ENCODE results near the gene IKBKE. TPM values are rescaled to one million over a fixed set of nuclear protein-coding genes. Genes with fewer than 3 reads are reported as not detected.

Gene IKBKE
- 10 to 100 TPM; 15.3 to 17.2 TPM for total RNA-seq

GRCh38 chr1:206469933-206470691 is at the start of gene IKBKE:
Gene IKBKE (plus strand): TSS chr1:206470476. CDS start chr1:206473228, 2,752 bp downstream.
- POLR2A ChIA-PET, result interaction anchor here (0.6 to 1.6 kb wide), 7 partner anchors 9 to 269 kb away, joined by 3 to 6 read pairs (median 3); partner anchors contain the start of gene DYRK3
- Mint-ChIP-seq H3K36me3 (ENCODE audit: low read depth) (peaks cover 26% of the 10 kb centered on the region), H3K27me3 (no peaks in the 10 kb centered on the region), H3K27ac (peak within 1 kb of the TSS; percentile 91), H3K9me3 (ENCODE audit: low read depth) (no peaks in the 10 kb centered on the region), H3K4me1 (peaks cover 92% of the 10 kb centered on the region), H3K4me3 (peak within 1 kb of the TSS; percentile 83)
- peak; percentile 53 for ATAC-seq
- intact Hi-C loops (cut with DNase I, micrococcal nuclease), result loop anchor here (1.0 to 10.0 kb wide), 5 partner anchors 37 to 445 kb away; partner anchors contain the start of genes RASSF5 (in 2 of the 2) and IL24 (in 1 of the 2)
- peak; percentile 74 for DNase-seq
- CTCF ChIA-PET, result interaction anchor here (0.6 to 3.2 kb wide), 25 partner anchors 9 to 439 kb away, joined by 3 to 38 read pairs (median 5); partner anchors contain the start of gene DYRK3

- ATAC-seq (no peak), DNase-seq (no peak)
- no peaks in the 10 kb centered on the region for H3K9me3 Mint-ChIP-seq (ENCODE audit: low read depth)
- POLR2A ChIA-PET, result no interaction called here
- peaks cover 9% of the 10 kb centered on the region for H3K36me3 Mint-ChIP-seq (ENCODE audit: low read depth)
- CTCF ChIA-PET, result no interaction called here
- no peaks in the 10 kb centered on the region for H3K27me3 Mint-ChIP-seq
- intact Hi-C loops (cut with DNase I, micrococcal nuclease), result no loop called here
- H3K4me3 Mint-ChIP-seq, result no peak overlapping the region
- H3K4me1 Mint-ChIP-seq, result no peaks in the 10 kb centered on the region
- no peak overlapping the region for H3K27ac Mint-ChIP-seq
These were observed 48.5 kb upstream of the IKBKE start for GRCh38 chr1:206421616-206422340.

- CTCF ChIA-PET, result no interaction called here
- POLR2A ChIA-PET, result no interaction called here
- intact Hi-C loops (cut with DNase I, micrococcal nuclease), result no loop called here
These were observed 47.8 kb upstream of the IKBKE start for GRCh38 chr1:206422525-206422924.

GRCh38 chr1:206427291-206427690 is 43.0 kb upstream of the IKBKE start:
- H3K4me1 Mint-ChIP-seq, result no peaks in the 10 kb centered on the region
- ATAC-seq (no peak), DNase-seq (no peak)
- H3K36me3 Mint-ChIP-seq (ENCODE audit: low read depth), result peaks cover 9% of the 10 kb centered on the region
- POLR2A ChIA-PET, result no interaction called here
- intact Hi-C loops (cut with DNase I, micrococcal nuclease), result no loop called here
- no peak overlapping the region for H3K27ac Mint-ChIP-seq
- no peaks in the 10 kb centered on the region for H3K9me3 Mint-ChIP-seq (ENCODE audit: low read depth)
- CTCF ChIA-PET, result interaction anchor here (0.6 to 0.8 kb wide), 2 partner anchors 43 to 161 kb away, joined by 3 read pairs; partner anchors contain the start of gene IKBKE
- H3K4me3 Mint-ChIP-seq, result no peak overlapping the region
- no peaks in the 10 kb centered on the region for H3K27me3 Mint-ChIP-seq

More at GRCh38 chr1:206422525-206422924, 47.8 kb upstream of the IKBKE start:
- Mint-ChIP-seq H3K27me3 (no peaks in the 10 kb centered on the region), H3K4me1 (no peaks in the 10 kb centered on the region), H3K9me3 (ENCODE audit: low read depth) (no peaks in the 10 kb centered on the region), H3K27ac (no peak overlapping the region), H3K36me3 (ENCODE audit: low read depth) (peaks cover 9% of the 10 kb centered on the region), H3K4me3 (no peak overlapping the region)
- ATAC-seq (no peak), DNase-seq (no peak)

GRCh38 chr1:206429421-206429820 is 40.9 kb upstream of the IKBKE start:
- Mint-ChIP-seq H3K4me3 (no peak overlapping the region), H3K4me1 (no peaks in the 10 kb centered on the region), H3K27me3 (no peaks in the 10 kb centered on the region), H3K9me3 (ENCODE audit: low read depth) (no peaks in the 10 kb centered on the region), H3K36me3 (ENCODE audit: low read depth) (peaks cover 7% of the 10 kb centered on the region), H3K27ac (no peak overlapping the region)
- ChIA-PET CTCF (no interaction called here), POLR2A (no interaction called here)
- DNase-seq, result no peak
- no peak for ATAC-seq
- intact Hi-C loops (cut with DNase I, micrococcal nuclease), result no loop called here

- Mint-ChIP-seq H3K27me3 (no peaks in the 10 kb centered on the region), H3K4me1 (no peaks in the 10 kb centered on the region), H3K27ac (no peak overlapping the region), H3K9me3 (ENCODE audit: low read depth) (no peaks in the 10 kb centered on the region), H3K36me3 (ENCODE audit: low read depth) (peaks cover 5% of the 10 kb centered on the region), H3K4me3 (no peak overlapping the region)
- ATAC-seq (peak; percentile 78), DNase-seq (no peak)
- intact Hi-C loops (cut with DNase I, micrococcal nuclease), result no loop called here
- ChIA-PET POLR2A (interaction anchor here (0.6 kb wide), 1 partner anchor 532 kb away, joined by 4 read pairs; no protein-coding TSS in a partner anchor), CTCF (interaction anchor here (0.5 kb wide), 1 partner anchor 32 kb away, joined by 3 read pairs; no protein-coding TSS in a partner anchor)
These were observed 40.0 kb upstream of the IKBKE start for GRCh38 chr1:206430031-206430983.

GRCh38 chr1:206435445-206435844 is 34.8 kb upstream of the IKBKE start:
- H3K27ac Mint-ChIP-seq, result no peak overlapping the region
- H3K9me3 Mint-ChIP-seq (ENCODE audit: low read depth), result no peaks in the 10 kb centered on the region
- ATAC-seq (peak; percentile 75), DNase-seq (peak; percentile 8)
- ChIA-PET CTCF (no interaction called here), POLR2A (no interaction called here)
- H3K4me1 Mint-ChIP-seq, result no peaks in the 10 kb centered on the region
- no peaks in the 10 kb centered on the region for H3K27me3 Mint-ChIP-seq
- intact Hi-C loops (cut with DNase I, micrococcal nuclease), result no loop called here
- H3K36me3 Mint-ChIP-seq (ENCODE audit: low read depth), result peaks cover 7% of the 10 kb centered on the region
- no peak overlapping the region for H3K4me3 Mint-ChIP-seq

- intact Hi-C loops (cut with DNase I, micrococcal nuclease), result no loop called here
- no peak overlapping the region for H3K4me3 Mint-ChIP-seq
- H3K36me3 Mint-ChIP-seq (ENCODE audit: low read depth), result peaks cover 11% of the 10 kb centered on the region
- no peak overlapping the region for H3K27ac Mint-ChIP-seq
- H3K27me3 Mint-ChIP-seq, result no peaks in the 10 kb centered on the region
- ChIA-PET CTCF (no interaction called here), POLR2A (no interaction called here)
- no peak for DNase-seq
- no peaks in the 10 kb centered on the region for H3K9me3 Mint-ChIP-seq (ENCODE audit: low read depth)
- ATAC-seq, result no peak
- peaks cover 3% of the 10 kb centered on the region for H3K4me1 Mint-ChIP-seq
These were observed 31.7 kb upstream of the IKBKE start for GRCh38 chr1:206438554-206438953.

- H3K27me3 Mint-ChIP-seq, result no peaks in the 10 kb centered on the region
- H3K4me1 Mint-ChIP-seq, result peaks cover 3% of the 10 kb centered on the region
- H3K36me3 Mint-ChIP-seq (ENCODE audit: low read depth), result peaks cover 11% of the 10 kb centered on the region
- DNase-seq (no peak), ATAC-seq (no peak)
- intact Hi-C loops (cut with DNase I, micrococcal nuclease), result no loop called here
- H3K9me3 Mint-ChIP-seq (ENCODE audit: low read depth), result no peaks in the 10 kb centered on the region
- ChIA-PET POLR2A (no interaction called here), CTCF (no interaction called here)
- H3K27ac Mint-ChIP-seq, result no peak overlapping the region
- no peak overlapping the region for H3K4me3 Mint-ChIP-seq
These were observed 31.1 kb upstream of the IKBKE start for GRCh38 chr1:206439205-206439604.

GRCh38 chr1:206441336-206441967 is 28.8 kb upstream of the IKBKE start:
- no peak for ATAC-seq
- no peak overlapping the region for H3K4me3 Mint-ChIP-seq
- H3K9me3 Mint-ChIP-seq (ENCODE audit: low read depth), result no peaks in the 10 kb centered on the region
- ChIA-PET POLR2A (no interaction called here), CTCF (no interaction called here)
- no peaks in the 10 kb centered on the region for H3K27me3 Mint-ChIP-seq
- H3K4me1 Mint-ChIP-seq, result peaks cover 3% of the 10 kb centered on the region
- peaks cover 11% of the 10 kb centered on the region for H3K36me3 Mint-ChIP-seq (ENCODE audit: low read depth)
- DNase-seq, result no peak
- intact Hi-C loops (cut with DNase I, micrococcal nuclease), result no loop called here
- no peak overlapping the region for H3K27ac Mint-ChIP-seq

GRCh38 chr1:206442101-206442500 is 28.2 kb upstream of the IKBKE start:
- ChIA-PET POLR2A (no interaction called here), CTCF (no interaction called here)
- intact Hi-C loops (cut with DNase I, micrococcal nuclease), result no loop called here
- no peaks in the 10 kb centered on the region for H3K9me3 Mint-ChIP-seq (ENCODE audit: low read depth)
- peaks cover 11% of the 10 kb centered on the region for H3K36me3 Mint-ChIP-seq (ENCODE audit: low read depth)
- H3K27me3 Mint-ChIP-seq, result no peaks in the 10 kb centered on the region
- peaks cover 3% of the 10 kb centered on the region for H3K4me1 Mint-ChIP-seq
- peak; percentile 87 for ATAC-seq
- peak; percentile 44 for DNase-seq
- H3K27ac Mint-ChIP-seq, result no peak overlapping the region
- H3K4me3 Mint-ChIP-seq, result no peak overlapping the region
